ENCODE data around the gene TMEM106B. TPM values are rescaled to one million over a fixed set of nuclear protein-coding genes. Genes with fewer than 3 reads are reported as not detected.

The TMEM106B gene
- total RNA-seq (2021) (27.3 to 32.9 TPM (median 31.0 TPM) in 3 replicates), Bru-seq, nascent RNA (percentile 89 among the genes with signal in this experiment)
- long read RNA-seq, experiment 1, full-length matches to known transcripts: 67 of 102 reads
- long read RNA-seq, experiment 1, partial matches to known transcripts: 7 of 102 reads
- long read RNA-seq, experiment 1, other reads (novel, unspliced or antisense): 28 of 102 reads
- long read RNA-seq, experiment 2, transcript TMEM106B-202 (8 exons, 2,126 nt): major isoform, 19 of 66 reads
- long read RNA-seq, experiment 2, partial matches to known transcripts: 11 of 66 reads
- long read RNA-seq, experiment 2, other reads (novel, unspliced or antisense): 35 of 66 reads
- long read RNA-seq, experiment 3, transcript TMEM106B-202 (8 exons, 2,126 nt): major isoform, 34 of 36 reads
- long read RNA-seq, experiment 3, partial matches to known transcripts: 1 of 36 reads
- long read RNA-seq, experiment 3, other reads (novel, unspliced or antisense): 1 of 36 reads

DNA sequence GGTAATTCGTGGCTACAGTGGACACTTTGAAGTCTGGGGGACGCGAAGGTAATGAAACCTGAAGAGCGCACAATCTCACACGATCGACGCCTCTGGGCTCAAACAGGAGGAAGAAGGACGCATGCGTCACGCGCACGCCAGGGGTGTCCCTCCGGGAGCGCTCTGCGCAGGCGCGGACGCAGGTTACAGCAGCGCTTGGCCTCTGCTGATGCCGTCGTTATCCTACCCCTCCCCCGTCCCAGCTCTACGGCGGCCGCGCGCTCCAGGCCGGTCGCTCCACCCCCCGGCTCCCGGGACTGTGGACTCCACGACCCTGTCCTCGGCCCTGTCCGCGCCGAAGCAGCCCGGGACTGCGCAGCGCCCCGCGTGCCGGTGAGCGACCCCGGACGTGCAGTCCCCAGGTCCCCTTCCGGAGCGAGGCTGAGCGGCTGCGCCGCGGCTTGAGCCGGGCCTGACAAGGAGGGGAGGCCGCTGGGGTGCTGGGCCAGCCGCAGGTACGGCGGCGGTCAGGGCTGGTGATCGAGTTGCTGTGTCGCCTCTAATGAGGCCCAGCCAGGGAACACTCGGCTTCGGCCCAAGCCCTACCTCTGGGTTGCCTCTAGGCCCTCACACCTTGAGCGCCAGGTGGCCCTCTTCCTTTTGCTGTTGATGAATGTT, at the start of gene TMEM106B:
Gene TMEM106B (plus strand): TSS at position 241 of the 657 bp plus-strand sequence. CDS start 3,517 bp downstream, outside the sequence.
- Mint-ChIP-seq H3K4me3 (peak within 1 kb of the TSS; percentile 84), H3K4me1 (peaks cover 17% of the 10 kb centered on the region), H3K27me3 (ENCODE audit: low read depth) (peaks cover 17% of the 10 kb centered on the region), H3K9me3 (no peaks in the 10 kb centered on the region), H3K27ac (peak within 1 kb of the TSS; percentile 98), H3K36me3 (peaks cover 3% of the 10 kb centered on the region; the same call in 1 of the 2 replicates)
- POLR2A ChIA-PET: interaction anchor here (0.6 to 1.2 kb wide), 7 partner anchors 11 to 973 kb away, joined by 3 to 6 read pairs (median 3); partner anchors contain the start of gene VWDE
- CTCF ChIA-PET: interaction anchor here (1.0 to 1.5 kb wide), 5 partner anchors 8 to 286 kb away, joined by 3 to 6 read pairs (median 4); no protein-coding TSS in a partner anchor
- ATAC-seq (peak; percentile 91), DNase-seq (ENCODE audit: low spot score) (peak; percentile 97)
- TF ChIP-seq ZNF671 (CRISPR knock-in tag; IDR thresholded peaks at IDR 0.05) (no peak), NFE2L1 (CRISPR knock-in tag; IDR thresholded peaks at IDR 0.05) (peak; percentile 86), ZNF138 (CRISPR knock-in tag; conservative IDR thresholded peaks at IDR 0.05) (0 out of 2 replicates have a peak, but pooled peaks have one; percentile 38), NR1H2 (CRISPR knock-in tag; IDR thresholded peaks at IDR 0.05) (peak; percentile 86), USF2 (CRISPR knock-in tag; IDR thresholded peaks at IDR 0.05) (peak; percentile 48; the same call in 1 of the 2 replicates), ESRRA (CRISPR knock-in tag; IDR thresholded peaks at IDR 0.05; ENCODE audit: borderline replicate concordance) (peak; percentile 67; the same call in 1 of the 2 replicates), PRDM15 (CRISPR knock-in tag; IDR thresholded peaks at IDR 0.05) (no peak; the same call in 1 of the 2 replicates), SMAD4 (CRISPR knock-in tag; IDR thresholded peaks at IDR 0.05) (no peak; the same call in 1 of the 2 replicates), NFATC4 (CRISPR knock-in tag; IDR thresholded peaks at IDR 0.05) (no peak), ZNF232 (CRISPR knock-in tag; IDR thresholded peaks at IDR 0.05) (peak; percentile 95), MXD4 (CRISPR knock-in tag; IDR thresholded peaks at IDR 0.05; ENCODE audit: borderline replicate concordance) (no peak), ZSCAN18 (CRISPR knock-in tag; IDR thresholded peaks at IDR 0.05) (no peak), HMGA2 (CRISPR knock-in tag; IDR thresholded peaks at IDR 0.05) (no peak), TEAD1 (CRISPR knock-in tag; IDR thresholded peaks at IDR 0.05) (peak; percentile 84; the same call in 1 of the 2 replicates)
- TF ChIP-seq, protein P1, sequence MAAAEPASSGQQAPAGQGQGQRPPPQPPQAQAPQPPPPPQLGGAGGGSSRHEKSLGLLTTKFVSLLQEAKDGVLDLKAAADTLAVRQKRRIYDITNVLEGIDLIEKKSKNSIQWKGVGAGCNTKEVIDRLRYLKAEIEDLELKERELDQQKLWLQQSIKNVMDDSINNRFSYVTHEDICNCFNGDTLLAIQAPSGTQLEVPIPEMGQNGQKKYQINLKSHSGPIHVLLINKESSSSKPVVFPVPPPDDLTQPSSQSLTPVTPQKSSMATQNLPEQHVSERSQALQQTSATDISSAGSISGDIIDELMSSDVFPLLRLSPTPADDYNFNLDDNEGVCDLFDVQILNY (CRISPR knock-in tag; IDR thresholded peaks at IDR 0.05): peak; percentile 96
- TF ChIP-seq, protein P2, sequence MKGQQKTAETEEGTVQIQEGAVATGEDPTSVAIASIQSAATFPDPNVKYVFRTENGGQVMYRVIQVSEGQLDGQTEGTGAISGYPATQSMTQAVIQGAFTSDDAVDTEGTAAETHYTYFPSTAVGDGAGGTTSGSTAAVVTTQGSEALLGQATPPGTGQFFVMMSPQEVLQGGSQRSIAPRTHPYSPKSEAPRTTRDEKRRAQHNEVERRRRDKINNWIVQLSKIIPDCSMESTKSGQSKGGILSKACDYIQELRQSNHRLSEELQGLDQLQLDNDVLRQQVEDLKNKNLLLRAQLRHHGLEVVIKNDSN (CRISPR knock-in tag; IDR thresholded peaks at IDR 0.05): peak; percentile 58; the same call in 1 of the 2 replicates
- TF ChIP-seq, protein P3, sequence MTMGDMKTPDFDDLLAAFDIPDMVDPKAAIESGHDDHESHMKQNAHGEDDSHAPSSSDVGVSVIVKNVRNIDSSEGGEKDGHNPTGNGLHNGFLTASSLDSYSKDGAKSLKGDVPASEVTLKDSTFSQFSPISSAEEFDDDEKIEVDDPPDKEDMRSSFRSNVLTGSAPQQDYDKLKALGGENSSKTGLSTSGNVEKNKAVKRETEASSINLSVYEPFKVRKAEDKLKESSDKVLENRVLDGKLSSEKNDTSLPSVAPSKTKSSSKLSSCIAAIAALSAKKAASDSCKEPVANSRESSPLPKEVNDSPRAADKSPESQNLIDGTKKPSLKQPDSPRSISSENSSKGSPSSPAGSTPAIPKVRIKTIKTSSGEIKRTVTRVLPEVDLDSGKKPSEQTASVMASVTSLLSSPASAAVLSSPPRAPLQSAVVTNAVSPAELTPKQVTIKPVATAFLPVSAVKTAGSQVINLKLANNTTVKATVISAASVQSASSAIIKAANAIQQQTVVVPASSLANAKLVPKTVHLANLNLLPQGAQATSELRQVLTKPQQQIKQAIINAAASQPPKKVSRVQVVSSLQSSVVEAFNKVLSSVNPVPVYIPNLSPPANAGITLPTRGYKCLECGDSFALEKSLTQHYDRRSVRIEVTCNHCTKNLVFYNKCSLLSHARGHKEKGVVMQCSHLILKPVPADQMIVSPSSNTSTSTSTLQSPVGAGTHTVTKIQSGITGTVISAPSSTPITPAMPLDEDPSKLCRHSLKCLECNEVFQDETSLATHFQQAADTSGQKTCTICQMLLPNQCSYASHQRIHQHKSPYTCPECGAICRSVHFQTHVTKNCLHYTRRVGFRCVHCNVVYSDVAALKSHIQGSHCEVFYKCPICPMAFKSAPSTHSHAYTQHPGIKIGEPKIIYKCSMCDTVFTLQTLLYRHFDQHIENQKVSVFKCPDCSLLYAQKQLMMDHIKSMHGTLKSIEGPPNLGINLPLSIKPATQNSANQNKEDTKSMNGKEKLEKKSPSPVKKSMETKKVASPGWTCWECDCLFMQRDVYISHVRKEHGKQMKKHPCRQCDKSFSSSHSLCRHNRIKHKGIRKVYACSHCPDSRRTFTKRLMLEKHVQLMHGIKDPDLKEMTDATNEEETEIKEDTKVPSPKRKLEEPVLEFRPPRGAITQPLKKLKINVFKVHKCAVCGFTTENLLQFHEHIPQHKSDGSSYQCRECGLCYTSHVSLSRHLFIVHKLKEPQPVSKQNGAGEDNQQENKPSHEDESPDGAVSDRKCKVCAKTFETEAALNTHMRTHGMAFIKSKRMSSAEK (CRISPR knock-in tag; IDR thresholded peaks at IDR 0.05; ENCODE audit: borderline replicate concordance): no peak
- TF ChIP-seq, protein P4, sequence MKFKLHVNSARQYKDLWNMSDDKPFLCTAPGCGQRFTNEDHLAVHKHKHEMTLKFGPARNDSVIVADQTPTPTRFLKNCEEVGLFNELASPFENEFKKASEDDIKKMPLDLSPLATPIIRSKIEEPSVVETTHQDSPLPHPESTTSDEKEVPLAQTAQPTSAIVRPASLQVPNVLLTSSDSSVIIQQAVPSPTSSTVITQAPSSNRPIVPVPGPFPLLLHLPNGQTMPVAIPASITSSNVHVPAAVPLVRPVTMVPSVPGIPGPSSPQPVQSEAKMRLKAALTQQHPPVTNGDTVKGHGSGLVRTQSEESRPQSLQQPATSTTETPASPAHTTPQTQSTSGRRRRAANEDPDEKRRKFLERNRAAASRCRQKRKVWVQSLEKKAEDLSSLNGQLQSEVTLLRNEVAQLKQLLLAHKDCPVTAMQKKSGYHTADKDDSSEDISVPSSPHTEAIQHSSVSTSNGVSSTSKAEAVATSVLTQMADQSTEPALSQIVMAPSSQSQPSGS (CRISPR knock-in tag; IDR thresholded peaks at IDR 0.05; ENCODE audit: borderline replicate concordance, low read depth): 0 out of 2 replicates have a peak, but pooled peaks have one; percentile 14
- TF ChIP-seq, protein P5, sequence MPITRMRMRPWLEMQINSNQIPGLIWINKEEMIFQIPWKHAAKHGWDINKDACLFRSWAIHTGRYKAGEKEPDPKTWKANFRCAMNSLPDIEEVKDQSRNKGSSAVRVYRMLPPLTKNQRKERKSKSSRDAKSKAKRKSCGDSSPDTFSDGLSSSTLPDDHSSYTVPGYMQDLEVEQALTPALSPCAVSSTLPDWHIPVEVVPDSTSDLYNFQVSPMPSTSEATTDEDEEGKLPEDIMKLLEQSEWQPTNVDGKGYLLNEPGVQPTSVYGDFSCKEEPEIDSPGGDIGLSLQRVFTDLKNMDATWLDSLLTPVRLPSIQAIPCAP (CRISPR knock-in tag; IDR thresholded peaks at IDR 0.05): peak; percentile 90

Data from WTC11 (cell line).